GM21367 (cell line): Measurements from ENCODE around the gene MS4A8.
"Not testable (repeated sequence)": the region's sequence is repeated elsewhere in the genome, so short reads cannot be mapped to it uniquely, and the experiment has no call there.

Experiments
- ATAC-seq: cut with Tn5 transposase; IDR thresholded peaks from one replicate; pipeline ENCODE4 v1.9.1; 2021; ENCODE audit not compliant: unreplicated experiment

MS4A8 gene, protein sequence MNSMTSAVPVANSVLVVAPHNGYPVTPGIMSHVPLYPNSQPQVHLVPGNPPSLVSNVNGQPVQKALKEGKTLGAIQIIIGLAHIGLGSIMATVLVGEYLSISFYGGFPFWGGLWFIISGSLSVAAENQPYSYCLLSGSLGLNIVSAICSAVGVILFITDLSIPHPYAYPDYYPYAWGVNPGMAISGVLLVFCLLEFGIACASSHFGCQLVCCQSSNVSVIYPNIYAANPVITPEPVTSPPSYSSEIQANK

DNA sequence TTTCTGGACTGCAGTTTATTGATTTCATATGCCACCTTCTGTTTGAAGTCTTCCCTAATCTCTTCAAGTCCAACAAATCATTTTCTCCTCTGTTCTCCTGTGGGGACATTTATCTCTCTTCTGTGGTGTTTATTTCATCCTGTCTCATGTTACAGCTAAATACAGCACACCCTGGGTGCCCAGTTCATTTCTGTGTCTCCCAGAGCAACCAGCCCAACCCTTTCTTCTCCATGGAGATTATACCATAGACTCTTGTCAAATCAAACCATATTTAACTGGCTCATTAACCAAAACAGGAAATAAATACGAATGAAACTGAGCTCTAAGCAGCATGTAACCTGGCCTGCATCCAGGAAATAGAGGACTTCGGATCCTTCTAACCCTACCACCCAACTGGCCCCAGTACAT is at the start of gene MS4A8:
Gene MS4A8, plus strand, starts transcription at position 329 of the 408 bp plus-strand sequence. CDS start 1,249 bp downstream, outside the sequence.
- no peak for ATAC-seq

DNA sequence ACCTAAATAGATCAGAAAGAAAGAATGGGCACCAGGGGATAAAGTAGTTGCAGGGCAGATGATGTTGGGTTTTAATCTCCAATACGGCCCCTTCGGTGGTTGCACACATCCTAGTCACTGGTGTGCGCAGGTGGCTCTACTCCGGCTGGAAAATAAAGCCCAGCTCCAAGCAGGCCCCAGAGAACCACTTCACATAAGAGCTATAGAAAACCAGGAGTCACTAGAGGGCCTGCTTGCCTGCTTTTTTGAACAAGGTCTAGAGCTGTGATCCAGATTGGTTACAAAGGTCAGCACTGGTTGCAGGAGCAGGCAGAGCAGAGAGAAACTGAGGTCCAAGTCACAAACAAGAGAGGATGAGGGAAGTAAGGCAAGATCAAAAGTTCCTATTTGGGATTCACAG is 41.5 kb upstream of the MS4A8 start:
- ATAC-seq, result no peak

DNA sequence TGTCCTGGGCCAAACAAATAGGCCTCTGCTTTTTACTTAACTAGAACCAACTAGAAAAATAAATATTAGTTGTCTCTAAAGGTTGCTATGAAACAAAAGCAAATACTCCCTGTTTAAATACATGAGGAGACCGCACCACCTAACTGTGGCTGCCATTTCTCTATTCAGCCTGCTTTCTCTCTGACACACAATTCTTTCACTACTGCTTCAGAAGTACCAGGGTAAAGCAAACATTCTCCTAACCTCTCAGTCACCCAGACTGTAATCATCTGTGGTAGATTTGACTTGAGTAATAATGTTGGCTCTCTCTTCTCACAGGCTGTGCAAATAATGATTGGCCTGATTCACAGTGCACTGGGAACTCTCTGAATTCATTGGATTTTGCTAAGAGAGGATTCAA is 41.0 kb upstream of the MS4A8 start:
- no peak for ATAC-seq

DNA sequence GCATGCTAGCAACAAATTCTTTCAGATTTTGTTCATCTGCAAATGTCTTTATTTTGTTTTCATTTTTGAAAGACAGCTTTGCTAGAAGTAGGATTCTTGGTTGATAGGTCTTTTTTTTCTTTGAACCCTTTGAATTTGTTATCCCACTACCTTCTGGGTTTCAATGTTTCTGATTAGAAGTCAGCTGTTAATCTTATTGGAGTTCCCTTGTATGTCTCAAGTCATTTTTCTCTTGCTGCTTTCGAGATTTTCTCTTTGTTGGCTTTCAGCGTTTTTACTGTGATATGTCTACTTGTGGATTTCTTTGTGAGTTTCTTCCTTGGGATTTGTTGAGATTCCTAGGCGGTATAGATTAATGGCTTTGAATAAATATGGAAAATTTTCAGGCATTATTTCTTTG is 27.2 kb upstream of the MS4A8 start:
- ATAC-seq, result no peak

DNA sequence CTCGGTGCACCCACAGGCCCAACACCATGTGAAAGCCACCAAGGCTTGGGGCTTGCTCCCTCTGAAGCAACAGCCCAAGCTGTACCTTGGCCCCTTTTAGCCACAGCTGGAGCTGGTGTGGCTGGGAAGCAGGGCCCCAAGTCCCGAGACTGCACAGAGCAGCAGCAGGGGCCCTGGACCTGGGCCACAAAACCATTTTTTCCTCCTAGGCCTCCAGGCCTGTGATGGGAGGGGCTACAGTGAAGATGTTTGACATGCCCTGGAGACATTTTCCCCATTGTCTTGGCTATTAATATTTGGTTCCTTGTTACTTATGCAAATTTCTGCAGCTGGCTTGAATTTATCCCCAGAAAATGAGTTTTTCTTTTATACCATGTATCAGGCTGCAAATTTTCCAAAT is 21.2 kb upstream of the MS4A8 start:
- ATAC-seq, result not testable (repeated sequence)

DNA sequence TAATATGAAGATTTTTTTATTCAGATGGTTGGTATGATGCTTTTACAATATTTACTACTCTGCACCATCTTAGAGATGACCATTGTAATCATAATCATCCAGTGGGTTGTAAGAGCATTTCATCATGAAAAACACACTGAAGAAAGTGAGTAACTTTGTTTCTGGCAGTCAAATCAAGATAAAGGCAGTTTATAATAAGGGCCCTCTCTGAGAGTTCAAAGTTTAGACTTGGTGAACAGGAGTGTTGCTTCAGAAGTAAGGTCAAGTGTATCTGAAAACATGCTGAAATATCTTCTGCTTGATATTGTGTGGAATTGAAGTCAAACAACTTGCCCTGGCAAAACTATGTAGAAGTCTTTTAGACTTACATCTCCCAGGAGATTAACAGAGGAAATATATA is 19.5 kb upstream of the MS4A8 start:
- ATAC-seq, result no peak

DNA sequence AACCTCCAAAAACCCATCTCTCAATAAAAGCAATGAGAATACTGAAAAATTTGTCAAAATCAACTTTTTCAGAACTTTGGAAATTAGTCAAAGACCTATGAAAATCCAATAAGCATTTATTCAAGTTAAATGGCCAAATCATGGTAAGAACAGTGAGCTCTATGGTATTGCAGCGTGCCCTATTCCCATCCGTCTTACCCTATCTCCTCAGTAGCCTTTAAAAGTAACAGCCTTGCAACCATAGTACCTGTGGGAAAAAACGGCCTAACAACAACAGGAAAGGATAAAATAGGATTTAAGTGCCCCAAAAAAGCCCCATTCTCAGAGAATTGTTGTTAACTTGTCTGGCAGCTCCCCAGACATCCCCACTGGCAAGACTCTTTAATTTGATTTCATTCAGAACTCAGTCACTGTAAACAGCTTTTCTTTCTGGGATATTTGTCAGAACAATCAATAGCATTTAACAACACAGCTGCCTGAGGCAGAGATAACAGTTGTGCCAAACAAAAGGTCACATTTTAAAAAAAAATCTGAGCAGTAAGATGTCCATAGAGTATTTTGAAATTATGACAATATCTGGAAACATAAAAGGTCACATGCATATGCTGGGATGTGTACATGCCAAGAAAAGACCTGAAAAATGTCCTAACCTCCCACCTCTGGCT is 18.8 kb upstream of the MS4A8 start:
- ATAC-seq, result no peak

DNA sequence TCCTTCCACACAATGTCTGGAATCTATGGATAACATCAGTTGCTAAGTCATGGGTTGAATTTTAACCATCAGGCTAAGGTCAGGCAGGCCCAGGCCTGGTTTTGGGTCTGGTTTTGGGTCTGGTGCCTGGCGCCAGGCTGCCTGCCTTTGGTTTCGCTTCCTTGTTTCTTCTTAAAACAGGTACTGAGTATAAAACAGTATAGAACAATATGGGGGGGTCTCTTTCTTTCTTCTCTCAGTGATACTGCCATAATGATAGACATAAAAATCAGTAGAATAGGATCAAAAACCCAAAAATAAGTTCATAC is 14.9 kb upstream of the MS4A8 start:
- ATAC-seq, result not testable (repeated sequence)

DNA sequence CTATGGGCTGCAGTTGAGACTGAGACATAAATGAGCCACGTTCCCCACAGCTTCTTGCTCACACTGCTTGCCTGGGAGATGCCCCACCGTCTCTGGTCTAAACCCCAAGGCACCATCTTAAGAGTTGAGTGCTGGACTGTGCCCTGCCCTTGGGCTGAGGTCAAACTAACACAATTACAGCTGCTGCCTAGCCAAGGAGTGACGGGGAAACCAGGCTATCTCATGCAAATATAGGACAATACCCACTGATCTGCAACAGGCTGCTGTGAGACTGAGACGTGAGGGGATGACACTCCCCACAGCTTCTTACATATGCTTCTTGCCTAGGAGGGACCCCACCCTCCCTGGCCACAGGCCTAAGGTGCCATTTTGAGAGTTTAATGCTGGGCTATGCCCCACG is 7.8 kb upstream of the MS4A8 start:
- no peak for ATAC-seq

DNA sequence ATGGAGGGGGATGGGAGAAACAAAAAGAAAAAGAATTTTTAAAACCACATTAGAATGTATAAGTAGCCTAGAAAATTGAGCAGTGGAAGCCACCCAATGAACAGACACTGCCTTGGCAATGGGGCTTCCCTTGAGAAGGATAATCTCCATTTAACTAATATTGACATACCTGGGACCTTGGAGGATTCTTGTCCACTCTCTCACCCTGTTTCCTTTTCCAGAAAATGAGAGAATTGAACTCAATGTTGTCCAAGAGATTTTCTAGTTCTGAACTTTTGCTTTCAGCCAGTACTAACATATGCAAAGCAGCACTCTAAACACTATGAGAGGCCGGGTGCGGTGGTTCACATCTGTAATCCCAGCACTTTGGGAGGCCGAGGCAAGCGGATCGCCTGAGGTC is 524 bp downstream of the MS4A8 start:
- no peak for ATAC-seq

DNA sequence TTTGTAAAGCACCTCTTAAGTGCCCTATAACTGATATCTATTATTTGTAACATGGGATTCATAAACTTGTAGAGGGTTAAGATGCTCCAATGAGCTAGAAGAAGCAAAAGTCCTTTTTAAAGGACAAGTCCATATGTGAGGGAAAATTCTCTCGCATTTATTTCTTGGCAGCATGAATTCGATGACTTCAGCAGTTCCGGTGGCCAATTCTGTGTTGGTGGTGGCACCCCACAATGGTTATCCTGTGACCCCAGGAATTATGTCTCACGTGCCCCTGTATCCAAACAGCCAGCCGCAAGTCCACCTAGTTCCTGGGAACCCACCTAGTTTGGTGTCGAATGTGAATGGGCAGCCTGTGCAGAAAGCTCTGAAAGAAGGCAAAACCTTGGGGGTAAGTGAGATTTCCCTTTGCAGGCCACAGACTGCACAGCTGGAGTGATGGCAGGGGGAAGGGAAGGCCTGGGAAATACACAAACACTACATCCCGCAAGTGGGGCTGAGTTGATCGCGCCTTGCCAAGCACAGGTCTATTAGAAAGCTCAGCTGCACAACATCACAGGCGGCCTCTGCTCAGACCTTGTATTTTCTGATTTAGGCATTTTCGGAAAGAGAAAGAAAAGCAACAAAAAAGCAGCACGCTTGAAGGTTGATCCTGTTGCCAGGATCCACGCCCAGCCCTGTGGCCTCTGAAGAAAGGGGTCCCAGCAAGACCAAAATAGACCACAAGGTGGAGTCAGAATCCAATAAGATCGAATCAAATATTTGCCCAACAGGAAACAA is 1.5 kb downstream of the MS4A8 start:
- no peak for ATAC-seq

DNA sequence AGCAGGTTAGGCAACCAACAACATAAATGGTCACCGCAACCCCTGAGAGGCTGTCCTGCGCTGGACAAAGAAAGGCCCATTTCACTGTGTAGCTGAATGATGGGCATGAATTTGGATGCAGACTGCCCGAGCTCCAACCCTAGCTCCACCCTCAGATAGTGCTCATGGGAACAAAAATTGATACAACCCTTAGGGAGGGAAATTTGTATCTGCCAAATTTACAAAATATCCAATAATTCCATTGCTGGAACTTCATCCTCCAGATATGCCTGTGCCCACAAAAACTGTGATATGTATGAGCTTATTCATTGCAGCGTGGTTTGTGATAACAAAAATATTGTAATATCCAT is 2.0 kb downstream of the MS4A8 start:
- ATAC-seq, result no peak

DNA sequence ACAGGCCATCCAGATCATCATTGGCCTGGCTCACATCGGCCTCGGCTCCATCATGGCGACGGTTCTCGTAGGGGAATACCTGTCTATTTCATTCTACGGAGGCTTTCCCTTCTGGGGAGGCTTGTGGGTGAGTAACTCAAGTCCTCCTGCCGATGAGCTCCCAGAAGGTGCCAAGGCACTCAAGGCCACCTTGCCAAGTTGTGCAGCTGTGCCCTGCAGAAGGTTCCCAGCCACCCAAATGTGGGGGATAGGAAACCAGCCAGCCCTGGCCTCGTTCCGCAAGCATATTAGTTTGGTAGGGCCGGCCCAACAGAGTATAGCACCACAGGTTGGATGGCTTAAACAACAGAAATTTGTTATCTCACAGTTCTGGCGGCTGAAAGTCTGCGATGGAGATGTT is 4.0 kb downstream of the MS4A8 start:
- ATAC-seq, result no peak

DNA sequence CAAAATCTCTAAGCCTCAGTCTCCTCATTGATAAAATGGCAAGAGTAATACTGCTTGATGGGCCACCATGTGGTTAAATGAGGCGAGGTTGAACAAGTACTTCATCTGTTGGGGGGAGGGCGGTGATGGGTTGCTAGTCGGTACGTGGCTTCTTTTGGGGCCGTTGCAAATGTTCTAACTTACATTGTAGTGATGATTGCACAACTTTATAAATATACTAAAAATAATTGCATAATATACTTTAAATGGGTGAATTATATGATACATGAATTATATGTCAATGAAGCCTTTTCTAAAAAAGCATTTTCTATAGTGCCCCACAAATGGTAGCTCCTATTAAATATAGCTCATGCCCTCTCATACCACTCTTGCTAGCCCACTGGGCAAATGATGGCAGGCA is 6.5 kb downstream of the MS4A8 start:
- no peak for ATAC-seq

DNA sequence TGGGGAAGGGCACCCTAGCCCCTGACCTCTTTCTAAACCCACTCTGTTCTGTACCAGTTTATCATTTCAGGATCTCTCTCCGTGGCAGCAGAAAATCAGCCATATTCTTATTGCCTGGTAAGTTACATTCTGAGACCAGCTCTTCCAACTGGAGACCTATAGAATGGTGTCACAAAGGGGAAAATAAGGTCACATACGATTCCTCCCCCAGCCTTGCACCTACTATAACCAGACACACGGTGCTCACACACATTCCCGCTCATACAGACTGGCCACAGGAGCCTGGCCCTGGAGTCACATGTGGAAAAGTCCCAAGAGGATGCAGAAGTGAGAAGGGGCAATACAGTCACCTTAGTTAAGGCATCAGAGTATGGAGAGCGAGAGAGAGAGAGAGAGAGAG is 7.5 kb downstream of the MS4A8 start:
- ATAC-seq, result no peak

DNA sequence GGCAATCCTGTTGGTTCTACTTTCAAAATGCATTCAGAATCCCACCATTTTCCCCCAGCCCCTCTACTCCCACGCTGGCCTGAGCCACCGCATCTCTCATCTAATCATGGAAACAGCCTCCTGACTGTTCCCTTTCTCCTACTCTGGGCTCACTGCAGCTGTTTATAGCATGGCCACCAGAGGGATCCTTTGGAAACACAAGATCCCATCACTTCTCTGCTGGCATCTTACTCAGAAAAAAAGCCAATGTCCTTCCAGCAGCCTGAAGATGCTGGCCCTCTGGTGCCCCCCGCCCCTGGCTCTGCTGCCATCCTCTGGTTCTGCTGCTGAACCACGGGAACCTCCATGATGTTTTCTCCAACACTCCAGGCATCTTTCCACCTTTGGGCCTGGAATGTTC is 11.1 kb downstream of the MS4A8 start:
- ATAC-seq, result no peak

DNA sequence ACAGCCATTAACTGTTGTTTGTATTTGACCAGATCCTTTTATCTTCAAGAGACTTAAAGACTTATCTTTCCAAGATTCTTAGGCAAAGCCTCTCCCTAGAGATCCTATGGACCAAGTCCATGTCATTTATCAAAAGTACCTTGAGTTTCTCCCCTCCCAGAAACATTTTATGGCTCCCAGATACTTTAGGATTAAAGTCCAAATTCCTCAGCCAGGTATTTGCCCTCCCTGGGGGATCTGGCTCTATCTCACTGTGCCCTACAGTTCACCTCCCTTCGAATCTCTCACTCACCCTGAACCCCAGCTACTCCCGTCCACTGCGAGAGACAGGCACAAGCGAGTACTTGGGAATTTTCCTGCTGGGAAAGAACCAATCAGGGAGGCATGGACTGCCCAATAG is 11.9 kb downstream of the MS4A8 start:
- no peak for ATAC-seq

DNA sequence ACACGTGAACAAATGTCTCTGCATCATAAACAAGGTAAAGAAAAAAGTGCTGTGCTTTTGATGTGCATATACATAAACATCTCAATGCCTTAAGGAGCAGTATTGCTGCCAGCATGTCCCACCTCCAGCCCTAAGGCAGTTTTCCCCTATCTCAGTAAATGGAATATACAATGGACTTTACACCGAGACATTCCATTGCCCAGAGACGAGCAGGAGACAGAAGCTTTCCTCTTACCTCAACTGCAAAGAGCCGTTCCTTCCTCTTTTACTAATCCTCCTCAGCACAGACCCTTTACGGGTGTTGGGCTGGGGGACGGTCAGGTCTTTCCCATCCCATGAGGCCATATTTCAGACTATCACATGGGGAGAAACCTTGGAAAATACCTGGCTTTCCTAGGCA is 14.0 kb downstream of the MS4A8 start:
- ATAC-seq, result not testable (repeated sequence)

DNA sequence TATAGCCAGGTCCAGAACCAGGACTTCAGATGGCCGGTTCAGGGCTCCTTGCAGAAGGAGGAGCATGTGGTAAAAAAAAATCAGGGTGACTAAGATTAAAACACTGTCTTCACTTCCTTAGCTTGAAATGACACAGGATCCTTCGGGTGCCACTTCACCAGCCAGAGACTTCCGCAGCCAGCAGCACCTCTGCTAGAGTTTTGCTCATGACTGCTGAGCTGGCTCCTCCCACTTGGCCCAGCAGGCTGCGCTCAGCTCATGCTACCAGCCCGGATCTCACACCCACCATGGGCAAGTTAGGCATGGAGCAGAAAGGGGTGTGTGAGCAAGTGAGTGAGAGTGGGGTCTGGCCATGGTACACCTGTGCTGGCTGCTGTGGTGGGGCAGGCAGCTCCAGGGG is 18.5 kb downstream of the MS4A8 start:
- no peak for ATAC-seq

DNA sequence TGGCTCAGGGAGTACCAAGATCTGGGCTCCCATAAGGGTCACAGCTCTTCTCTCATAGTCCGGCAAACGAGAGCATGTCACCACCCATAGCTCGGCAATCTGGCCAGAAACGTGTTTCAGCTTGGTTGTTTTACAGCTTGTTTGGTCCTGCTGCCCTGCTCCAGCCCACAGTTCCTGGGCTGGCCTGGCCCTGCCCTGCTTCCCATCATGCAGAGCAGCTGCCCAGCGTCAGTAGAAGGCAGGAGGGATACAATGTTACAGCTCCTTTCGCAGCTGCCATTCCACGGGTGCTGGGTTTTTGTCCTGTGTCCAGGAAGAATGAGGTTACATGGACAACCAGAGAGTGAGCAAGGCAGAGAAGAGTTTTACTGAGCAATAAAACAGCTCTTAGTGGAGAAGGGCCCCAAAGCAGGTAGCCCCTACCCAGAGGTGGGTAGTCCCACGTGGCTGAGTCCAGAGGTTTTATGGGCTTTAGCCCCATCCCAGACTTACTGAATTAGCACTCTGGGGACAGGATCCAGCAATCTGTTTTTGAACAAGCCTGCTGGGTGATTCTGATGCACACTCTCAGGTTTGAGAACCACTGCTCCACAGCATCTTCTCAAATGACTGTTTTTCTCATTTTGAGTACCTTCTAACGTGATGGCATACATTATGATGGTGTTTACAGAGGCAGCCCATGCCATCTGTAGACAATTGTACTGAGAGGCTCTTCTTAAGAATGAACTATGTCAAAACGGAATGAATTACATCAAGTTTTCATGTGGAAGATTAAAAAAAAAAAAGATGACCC is 19.3 kb downstream of the MS4A8 start:
- ATAC-seq, result no peak

DNA sequence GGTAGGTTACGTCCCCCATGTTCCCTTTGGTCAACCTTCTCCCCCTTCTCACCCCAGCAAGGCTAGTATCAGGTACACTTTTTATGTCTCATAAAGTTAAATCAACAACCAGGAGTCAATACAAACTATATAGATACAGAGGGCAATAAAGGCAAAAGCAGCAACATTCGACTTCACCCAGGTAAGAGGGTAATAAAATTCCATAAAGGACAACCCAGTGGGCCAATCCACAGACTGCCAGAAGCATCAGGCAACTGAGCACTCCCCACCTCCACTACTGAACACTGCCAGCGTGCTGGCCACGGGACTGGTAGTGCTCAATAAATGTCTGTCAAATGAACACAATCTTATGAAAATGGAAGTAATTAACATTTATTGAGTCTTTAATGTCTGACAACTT is 20.0 kb downstream of the MS4A8 start:
- no peak for ATAC-seq

DNA sequence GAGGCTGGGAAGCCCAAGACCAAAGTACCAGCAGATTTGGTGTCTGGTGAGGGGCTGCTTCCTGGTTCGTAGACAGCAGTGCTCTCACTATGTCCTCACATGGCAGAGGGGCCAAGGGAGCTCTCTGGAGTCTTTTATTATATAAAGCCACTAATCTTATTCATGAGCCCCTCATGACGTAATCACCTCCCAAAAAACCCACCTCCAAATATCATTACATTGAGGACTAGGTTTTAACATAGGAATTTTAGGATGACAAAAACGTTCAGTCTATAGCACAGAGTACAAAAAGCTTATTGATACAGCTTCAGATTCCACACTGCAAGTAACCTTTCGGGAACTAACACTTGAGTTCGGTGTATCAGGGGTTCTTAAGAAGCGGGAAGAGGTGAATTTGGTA is 21.0 kb downstream of the MS4A8 start:
- no peak for ATAC-seq
